HepG2 (cell line): ENCODE results near the gene FAM193A. TPM values are rescaled to one million over a fixed set of nuclear protein-coding genes. Genes with fewer than 3 reads are reported as not detected.

Source experiments
- ATAC-seq: fragments of 200-7000 bp; cut with Tn5 transposase; 3 replicates; pipeline ENCODE4 v1.9.1; 2020; ENCODE audit warnings: mild to moderate bottlenecking, moderate library complexity
- BruUV-seq: library from RNA; stranded (reverse); fragments of 400-500 nt; replicated peaks from 2 replicates; lab custom pipeline; 2021; lab: Mats Ljungman, UMichigan
- CTCF ChIA-PET: fragments of 300-600 bp; formaldehyde crosslinking; extraction: SDS; loops from one replicate; lab custom pipeline; 2021; ENCODE audit warnings: low total read pairs, inconsistent platforms, low intra/inter-chr PET ratio; lab: Yijun Ruan, JAX
- POLR2A ChIA-PET: fragments of 350-600 bp; sonication (Branson Sonifier 250); formaldehyde crosslinking; loops from one replicate; lab custom pipeline; 2020; ENCODE audit warnings: antibody characterized with exemption, inconsistent platforms; lab: Yijun Ruan, JAX
- DNase-seq: peaks from one replicate; pipeline ENCODE4 v3.0.0-alpha.2; 2015; ENCODE audit warnings: low spot score
- FAIRE-seq: peaks from 3 replicates; lab custom pipeline; 2011; peaks lifted over from hg19 to GRCh38; lab: Jason Lieb, UNC
- H2AFZ ChIP-seq: one replicate; pipeline ENCODE4 v1.6.1; 2011; ENCODE audit warnings: low read length, inconsistent platforms
- H3K27ac ChIP-seq: fragments of 300-600 bp; 3 replicates; pipeline ENCODE4 v1.8.0; 2011; ENCODE audit warnings: mixed run types, mild to moderate bottlenecking, mixed read lengths, low read length, inconsistent platforms; ENCODE audit not compliant: insufficient read depth; ENCODE audit errors: extremely low read length
- H3K27me3 ChIP-seq, 2 experiments: fragments of 200-600 bp in 1 of 2; 2 replicates in 1 of 2; 3 replicates in 1 of 2; pipeline versions ENCODE4 v1.6.0 to v1.8.0; 2011; ENCODE audit warnings: low read length in 2 of 2, mild to moderate bottlenecking in 2 of 2, moderate library complexity in 2 of 2, inconsistent platforms in 1 of 2; ENCODE audit not compliant: insufficient read depth in 2 of 2, control insufficient read depth in 1 of 2
- H3K36me3 ChIP-seq, 2 experiments: fragments of 200-600 bp in 1 of 2; replicated peaks in 1 of 2; 2 replicates in 1 of 2; 3 replicates in 1 of 2; pipeline versions ENCODE4 v1.5.1 to v1.8.0; 2011; ENCODE audit warnings: low read length in 2 of 2, inconsistent platforms in 1 of 2; ENCODE audit not compliant: insufficient read depth in 2 of 2, control insufficient read depth in 1 of 2
- H3K4me1 ChIP-seq: 2 replicates; pipeline ENCODE4 v1.5.1; 2012; ENCODE audit warnings: low read length, inconsistent platforms; ENCODE audit not compliant: insufficient read depth
- H3K4me2 ChIP-seq: 2 replicates; pipeline ENCODE4 v1.6.0; 2011; ENCODE audit warnings: low read depth, low read length, inconsistent platforms
- H3K4me3 ChIP-seq, 3 experiments: fragments of 200-600 bp in 1 of 3; sonication (generic), shearing (Covaris generic) in 1 of 3; replicated peaks in 1 of 3; 2 replicates each; pipeline ENCODE4 v1.5.1; 2011 to 2016; ENCODE audit warnings: low read length in 3 of 3, inconsistent platforms in 2 of 3, low read depth in 2 of 3, mild to moderate bottlenecking in 2 of 3, control low read depth in 1 of 3, mixed read lengths in 1 of 3; ENCODE audit not compliant: insufficient read depth in 1 of 3
- H3K79me2 ChIP-seq: one replicate; pipeline ENCODE4 v1.6.1; 2011; ENCODE audit warnings: low read length, inconsistent platforms; ENCODE audit not compliant: insufficient read depth
- H3K9ac ChIP-seq: 2 replicates; pipeline ENCODE4 v1.6.0; 2011; ENCODE audit warnings: mild to moderate bottlenecking, low read depth, low read length, inconsistent platforms; ENCODE audit not compliant: insufficient read depth
- H3K9me3 ChIP-seq: 2 replicates; pipeline ENCODE4 v1.5.1; 2012; ENCODE audit warnings: mild to moderate bottlenecking, low read length
- H4K20me1 ChIP-seq: 2 replicates; pipeline ENCODE4 v1.6.0; 2011; ENCODE audit warnings: inconsistent platforms, mild to moderate bottlenecking, low read length, moderate library complexity; ENCODE audit not compliant: insufficient read depth
- ATF2 ChIP-seq: sonication (generic); formaldehyde crosslinking; IDR thresholded peaks from 2 replicates; pipeline ENCODE4 v1.4.0; 2020; ENCODE audit warnings: missing genetic modification reagents
- BRCA1 ChIP-seq: sonication (generic); formaldehyde crosslinking; IDR thresholded peaks from 2 replicates; pipeline ENCODE4 v1.4.0; 2020; ENCODE audit warnings: missing genetic modification reagents
- CREBL2 ChIP-seq: sonication (generic); formaldehyde crosslinking; IDR thresholded peaks from 2 replicates; pipeline ENCODE4 v1.8.1; 2023; ENCODE audit warnings: missing genetic modification reagents, mild to moderate bottlenecking, borderline replicate concordance
- MBNL3 ChIP-seq: fragments of 250-450 bp; sonication (Bioruptor Pico); conservative IDR thresholded peaks from 2 replicates; pipeline ENCODE4 v1.8.0; 2022; ENCODE audit warnings: mild to moderate bottlenecking, inconsistent platforms
- MIER2 ChIP-seq: IDR thresholded peaks from 2 replicates; pipeline ENCODE4 v1.6.1; 2016; ENCODE audit warnings: missing biosample characterization, missing genetic modification reagents
- PCBP1 ChIP-seq: fragments of 200-400 bp; formaldehyde crosslinking; IDR thresholded peaks from 2 replicates; pipeline ENCODE4 v1.6.1; 2017; ENCODE audit warnings: mild to moderate bottlenecking, low read depth, low read length, borderline replicate concordance
- PRDM4 ChIP-seq: sonication (generic); formaldehyde crosslinking; IDR thresholded peaks from 2 replicates; pipeline ENCODE4 v1.9.0; 2021; ENCODE audit warnings: missing genetic modification reagents, borderline replicate concordance
- SP5 ChIP-seq: IDR thresholded peaks from 2 replicates; pipeline ENCODE4 v1.6.1; 2016; ENCODE audit warnings: low read depth, borderline replicate concordance
- YEATS2 ChIP-seq: sonication (generic); formaldehyde crosslinking; IDR thresholded peaks from 2 replicates; pipeline ENCODE4 v1.4.0; 2020; ENCODE audit warnings: missing genetic modification reagents, borderline replicate concordance
- ZBTB38 ChIP-seq: sonication (generic); formaldehyde crosslinking; IDR thresholded peaks from 2 replicates; pipeline ENCODE4 v1.5.1; 2020; ENCODE audit warnings: mild to moderate bottlenecking, missing genetic modification reagents
- ZFP36L1 ChIP-seq: sonication (generic); formaldehyde crosslinking; IDR thresholded peaks from 2 replicates; pipeline ENCODE4 v1.8.0; 2022; ENCODE audit warnings: mild to moderate bottlenecking, missing genetic modification reagents, moderate library complexity
- ZNF550 ChIP-seq: sonication (generic); formaldehyde crosslinking; IDR thresholded peaks from 2 replicates; pipeline ENCODE4 v1.4.0; 2020; ENCODE audit warnings: mild to moderate bottlenecking, missing genetic modification reagents, borderline replicate concordance
- ZNF629 ChIP-seq: sonication (generic); formaldehyde crosslinking; conservative IDR thresholded peaks from 2 replicates; pipeline ENCODE4 v1.5.0; 2020; ENCODE audit warnings: missing genetic modification reagents
- ZNF678 ChIP-seq: sonication (generic); formaldehyde crosslinking; IDR thresholded peaks from 2 replicates; pipeline ENCODE4 v1.4.0; 2020; ENCODE audit warnings: mild to moderate bottlenecking, missing genetic modification reagents
- ZNF841 ChIP-seq: sonication (generic); formaldehyde crosslinking; IDR thresholded peaks from 2 replicates; pipeline ENCODE4 v1.8.1; 2023; ENCODE audit warnings: missing genetic modification reagents, borderline replicate concordance
- WGBS: methylation state at CpG from one replicate; pipeline ENCODE4 v1.1.6; 2017; ENCODE audit warnings: low lambda C conversion rate; 5-methylcytosine and 5-hydroxymethylcytosine counted together
- in situ Hi-C: cut with HindIII; loops from 2 replicates; pipeline ENCODE4 v1.10.0; 2017; ENCODE audit warnings: low pct_unique_long_range_greater_than_20kb; ENCODE audit not compliant: extremely low pct_ligation_motif_present
- intact Hi-C: fragments of 100-400 bp; cut with micrococcal nuclease; formaldehyde crosslinking; loops from one replicate; pipeline ENCODE4 v1.10.0; 2022; ENCODE audit not compliant: unreplicated experiment
- polyA plus RNA-seq, 8 experiments: library from polyadenylated mRNA; depleted of rRNA in 3 of 8; stranded (reverse) in 7 of 8; unstranded in 1 of 8; fragments of >200 nt; fragmentation: Illumina TruSeq in 4 of 8; extraction: Trizol in 4 of 8; gene quantifications; 2 replicates each; pipeline versions ENCODE4 v1.2.1 to v1.2.3, GENCODE V29; 2011 to 2016; ENCODE audit warnings: low read depth in 4 of 8, missing spikeins in 1 of 8, mixed read lengths in 1 of 8; ENCODE audit not compliant: insufficient read depth in 1 of 8
- total RNA-seq, 5 experiments: library from RNA; depleted of rRNA; stranded (reverse); fragments of >200 nt; fragmentation: Illumina TruSeq; extraction: Trizol; gene quantifications; 2 replicates each; pipeline ENCODE4 v1.2.3, GENCODE V29; 2016; ENCODE audit warnings: low read depth in 1 of 5
- TF ChIP-seq, protein P1 (sequence below): sonication (generic); formaldehyde crosslinking; IDR thresholded peaks from 2 replicates; pipeline ENCODE4 v1.8.0; 2022; ENCODE audit warnings: missing genetic modification reagents, mild to moderate bottlenecking, borderline replicate concordance
- TF ChIP-seq, protein P2 (sequence below): IDR thresholded peaks from 2 replicates; pipeline ENCODE4 v1.6.1; 2016; ENCODE audit warnings: low read depth

Gene FAM193A
- total and polyA plus RNA-seq, 2 of the 13 experiments (the other 11 are each of a cell fraction or from before 2014, with no cell fraction given) = 5.7 to 8.7 TPM

DNA sequence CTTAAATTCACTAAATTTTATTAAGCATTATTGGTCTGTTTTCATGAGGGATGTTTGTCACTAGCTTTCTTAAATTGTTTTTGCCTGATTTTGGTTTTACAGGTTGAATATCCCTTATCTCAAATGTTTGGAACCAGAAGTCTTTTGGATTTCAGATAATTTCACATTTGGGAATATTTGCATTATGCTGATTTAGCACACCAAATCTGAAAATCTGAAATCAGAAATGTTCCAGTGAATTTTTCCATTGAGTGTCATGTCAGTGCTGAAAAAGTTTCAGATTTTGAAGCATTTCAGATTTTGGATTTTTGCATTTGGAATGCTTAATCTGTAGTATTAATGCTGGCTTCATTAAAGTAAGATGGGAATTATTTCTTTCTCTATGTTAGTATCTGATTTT lies 14.7 kb downstream of the FAM193A start (continued):
- TF ChIP-seq YEATS2 (CRISPR knock-in tag) = no peak

DNA sequence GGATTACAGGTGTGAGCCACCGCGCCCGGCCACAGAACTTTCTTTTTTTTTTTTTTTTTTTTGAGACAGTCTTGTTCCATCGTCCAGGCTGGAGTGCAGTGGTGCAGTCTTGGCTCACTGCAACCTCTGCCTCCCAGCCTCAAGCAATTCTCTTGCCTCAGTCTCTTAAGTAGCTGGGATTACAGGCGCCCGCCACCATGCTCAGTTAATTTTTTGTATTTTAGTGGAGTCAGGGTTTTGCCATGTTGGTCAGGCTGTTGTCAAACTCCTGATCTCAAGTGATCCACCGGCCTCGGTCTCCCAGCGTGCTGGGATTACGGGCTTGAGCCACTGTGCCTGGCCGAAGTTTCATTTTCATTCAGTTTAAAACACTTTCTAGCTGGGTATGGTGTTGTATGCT lies 16.4 kb downstream of the FAM193A start:
- Histone ChIP-seq H3K27ac (no peak overlapping the region), H3K9ac (no peak overlapping the region), H3K27me3 (no peaks in the 10 kb centered on the region), H3K4me2 (no peak overlapping the region), H3K9me3 (no peaks in the 10 kb centered on the region), H3K79me2 (peaks cover 86% of the 10 kb centered on the region), H2AFZ (no peak overlapping the region), H3K36me3 (no peaks in the 10 kb centered on the region; a peak in 1 of 5 replicates), H3K4me1 (peaks cover 10% of the 10 kb centered on the region), H3K4me3 (no peak overlapping the region), H4K20me1 (peaks cover 26% of the 10 kb centered on the region)
- WGBS = 92% methylated on average over 11 of the region's 11 CpGs
- intact Hi-C loops = no loop called here
- ATAC-seq = no peak
- no TSS peak for BruUV-seq
- ChIA-PET POLR2A (interaction anchor here (1.0 kb wide), 1 partner anchor 16 kb away, joined by 3 read pairs; the partner anchor contains the start of gene FAM193A), CTCF (no interaction called here)
- no peak for DNase-seq
- no peak for FAIRE-seq
- in situ Hi-C loops = no loop called here
- TF ChIP-seq ZNF629 = no peak
- no peak for TF ChIP-seq MIER2 (CRISPR knock-in tag)
- TF ChIP-seq CREBL2 (CRISPR knock-in tag) = no peak
- TF ChIP-seq ZNF841 = no peak
- no peak for TF ChIP-seq ATF2
- no peak for TF ChIP-seq ZFP36L1
- no peak for TF ChIP-seq ZNF550
- no peak for TF ChIP-seq SP5 (CRISPR knock-in tag)
- no peak for TF ChIP-seq ZBTB38
- no peak for TF ChIP-seq MBNL3 (CRISPR knock-in tag)
- no peak for TF ChIP-seq PCBP1
- TF ChIP-seq, protein P1, sequence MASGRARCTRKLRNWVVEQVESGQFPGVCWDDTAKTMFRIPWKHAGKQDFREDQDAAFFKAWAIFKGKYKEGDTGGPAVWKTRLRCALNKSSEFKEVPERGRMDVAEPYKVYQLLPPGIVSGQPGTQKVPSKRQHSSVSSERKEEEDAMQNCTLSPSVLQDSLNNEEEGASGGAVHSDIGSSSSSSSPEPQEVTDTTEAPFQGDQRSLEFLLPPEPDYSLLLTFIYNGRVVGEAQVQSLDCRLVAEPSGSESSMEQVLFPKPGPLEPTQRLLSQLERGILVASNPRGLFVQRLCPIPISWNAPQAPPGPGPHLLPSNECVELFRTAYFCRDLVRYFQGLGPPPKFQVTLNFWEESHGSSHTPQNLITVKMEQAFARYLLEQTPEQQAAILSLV = no peak
- TF ChIP-seq BRCA1 (CRISPR knock-in tag) = no peak
- TF ChIP-seq, protein P2, sequence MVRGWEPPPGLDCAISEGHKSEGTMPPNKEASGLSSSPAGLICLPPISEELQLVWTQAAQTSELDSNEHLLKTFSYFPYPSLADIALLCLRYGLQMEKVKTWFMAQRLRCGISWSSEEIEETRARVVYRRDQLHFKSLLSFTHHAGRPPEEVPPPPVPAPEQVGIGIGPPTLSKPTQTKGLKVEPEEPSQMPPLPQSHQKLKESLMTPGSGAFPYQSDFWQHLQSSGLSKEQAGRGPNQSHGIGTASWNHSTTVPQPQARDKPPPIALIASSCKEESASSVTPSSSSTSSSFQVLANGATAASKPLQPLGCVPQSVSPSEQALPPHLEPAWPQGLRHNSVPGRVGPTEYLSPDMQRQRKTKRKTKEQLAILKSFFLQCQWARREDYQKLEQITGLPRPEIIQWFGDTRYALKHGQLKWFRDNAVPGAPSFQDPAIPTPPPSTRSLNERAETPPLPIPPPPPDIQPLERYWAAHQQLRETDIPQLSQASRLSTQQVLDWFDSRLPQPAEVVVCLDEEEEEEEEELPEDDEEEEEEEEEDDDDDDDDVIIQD (CRISPR knock-in tag) = no peak
- TF ChIP-seq ZNF678 (CRISPR knock-in tag) = no peak
- no peak for TF ChIP-seq PRDM4 (CRISPR knock-in tag)
